IPS-18c (cell line): Measurements from ENCODE around the gene PLCB3.

Experiments
- H3K4me3 ChIP-seq: 2 replicates; pipeline ENCODE4 v1.7.0; 2013; ENCODE audit warnings: low read depth, mild to moderate bottlenecking, low read length, moderate library complexity; ENCODE audit not compliant: insufficient read depth
- H3K9me3 ChIP-seq: one replicate; pipeline ENCODE4 v1.6.1; 2013; ENCODE audit warnings: mild to moderate bottlenecking, low read length, moderate library complexity; ENCODE audit not compliant: control insufficient read depth, insufficient read depth

PLCB3 gene

DNA sequence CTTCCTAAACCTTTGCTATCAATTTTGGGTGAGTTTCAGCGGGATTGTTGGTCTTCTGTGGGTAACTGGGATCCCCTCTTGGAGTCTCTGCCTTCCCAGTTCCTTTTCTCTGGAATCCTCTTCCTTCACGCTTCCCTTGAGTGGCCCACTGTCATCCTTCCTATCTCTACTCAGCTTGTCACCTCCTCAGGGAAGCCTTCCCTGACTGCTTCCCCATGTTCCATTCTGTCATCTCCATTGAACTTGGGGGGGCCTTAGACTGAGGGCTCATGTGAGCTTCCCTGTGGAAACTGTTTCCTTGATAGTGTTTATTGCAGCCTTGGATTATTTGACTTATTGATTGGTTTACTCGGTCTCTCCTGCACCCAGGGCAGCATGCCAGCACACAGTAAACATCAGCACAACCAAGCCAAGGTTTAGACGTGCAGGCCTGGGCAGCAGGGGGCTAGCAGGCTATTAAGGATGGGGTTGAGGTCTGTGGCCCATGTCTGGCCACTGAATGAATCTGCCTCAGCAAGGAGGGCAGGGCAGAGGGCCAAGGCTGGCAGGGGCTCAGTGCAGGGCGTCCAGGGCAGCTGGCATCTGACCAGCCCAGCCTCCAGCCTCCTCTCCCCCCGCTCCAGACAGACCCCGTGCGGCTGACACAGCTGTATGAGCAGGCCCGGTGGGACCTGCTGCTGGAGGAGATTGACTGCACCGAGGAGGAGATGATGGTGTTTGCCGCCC, 32.5 kb upstream of the PLCB3 start:
- Histone ChIP-seq H3K4me3 (no peak overlapping the region), H3K9me3 (peaks cover 5% of the 10 kb centered on the region)

DNA sequence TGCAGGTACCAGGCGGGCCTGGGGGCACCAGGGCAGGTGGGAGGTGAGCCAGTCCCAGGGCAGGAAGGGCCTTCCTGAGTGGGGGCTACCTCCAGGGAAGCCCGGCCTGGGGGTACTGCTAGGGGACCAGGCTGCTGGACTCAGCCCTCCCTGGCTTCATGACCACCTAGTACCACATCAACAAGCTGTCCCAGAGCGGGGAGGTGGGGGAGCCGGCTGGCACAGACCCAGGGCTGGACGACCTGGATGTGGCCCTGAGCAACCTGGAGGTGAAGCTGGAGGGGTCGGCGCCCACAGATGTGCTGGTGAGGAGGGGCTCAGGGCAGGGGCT, 32.0 kb upstream of the PLCB3 start:
- peaks cover 5% of the 10 kb centered on the region for H3K9me3 ChIP-seq
- H3K4me3 ChIP-seq: no peak overlapping the region

DNA sequence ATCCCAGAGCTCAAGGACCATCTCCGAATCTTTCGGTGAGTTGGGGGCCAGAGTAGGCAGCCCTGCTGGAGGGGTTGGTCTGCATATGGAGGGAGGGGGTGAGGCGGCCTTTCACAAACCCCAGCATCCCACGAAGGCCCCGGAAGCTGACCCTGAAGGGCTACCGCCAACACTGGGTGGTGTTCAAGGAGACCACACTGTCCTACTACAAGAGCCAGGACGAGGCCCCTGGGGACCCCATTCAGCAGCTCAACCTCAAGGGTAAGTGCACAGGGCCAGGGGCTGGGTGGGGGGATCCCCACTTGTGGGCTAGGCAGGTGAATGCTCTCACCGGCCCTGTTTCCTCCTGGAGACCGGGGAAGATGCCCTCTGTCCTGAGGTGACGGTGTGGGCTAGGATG, 31.6 kb upstream of the PLCB3 start:
- no peak overlapping the region for H3K4me3 ChIP-seq
- peaks cover 5% of the 10 kb centered on the region for H3K9me3 ChIP-seq

DNA sequence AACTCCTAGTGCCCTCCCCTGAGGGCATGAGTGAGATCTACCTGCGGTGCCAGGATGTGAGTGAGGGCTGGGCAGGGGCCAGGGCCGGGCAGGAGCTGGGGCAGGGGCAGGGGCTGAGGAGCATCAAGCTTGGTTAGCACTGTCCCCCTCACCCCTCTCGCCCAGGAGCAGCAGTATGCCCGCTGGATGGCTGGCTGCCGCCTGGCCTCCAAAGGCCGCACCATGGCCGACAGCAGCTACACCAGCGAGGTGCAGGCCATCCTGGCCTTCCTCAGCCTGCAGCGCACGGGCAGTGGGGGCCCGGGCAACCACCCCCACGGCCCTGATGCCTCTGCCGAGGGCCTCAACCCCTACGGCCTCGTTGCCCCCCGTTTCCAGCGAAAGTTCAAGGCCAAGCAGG, 31.1 kb upstream of the PLCB3 start:
- H3K4me3 ChIP-seq: no peak overlapping the region
- H3K9me3 ChIP-seq: peaks cover 5% of the 10 kb centered on the region

DNA sequence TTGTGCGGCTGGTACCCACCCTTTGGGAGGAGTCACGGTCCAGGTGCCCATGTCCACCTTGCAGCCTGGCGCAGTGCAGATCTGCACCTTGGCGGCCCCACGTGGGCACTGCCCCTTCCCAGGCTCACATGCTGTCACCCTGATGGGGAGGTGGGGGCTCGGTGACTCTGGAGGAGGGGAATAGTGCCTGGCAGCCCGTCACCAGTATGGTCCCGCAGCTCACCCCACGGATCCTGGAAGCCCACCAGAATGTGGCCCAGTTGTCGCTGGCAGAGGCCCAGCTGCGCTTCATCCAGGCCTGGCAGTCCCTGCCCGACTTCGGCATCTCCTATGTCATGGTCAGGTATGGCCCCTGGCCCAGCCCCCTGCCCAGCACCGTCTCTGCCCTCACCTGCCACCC, 30.5 kb upstream of the PLCB3 start:
- H3K9me3 ChIP-seq: peaks cover 5% of the 10 kb centered on the region
- H3K4me3 ChIP-seq: no peak overlapping the region

DNA sequence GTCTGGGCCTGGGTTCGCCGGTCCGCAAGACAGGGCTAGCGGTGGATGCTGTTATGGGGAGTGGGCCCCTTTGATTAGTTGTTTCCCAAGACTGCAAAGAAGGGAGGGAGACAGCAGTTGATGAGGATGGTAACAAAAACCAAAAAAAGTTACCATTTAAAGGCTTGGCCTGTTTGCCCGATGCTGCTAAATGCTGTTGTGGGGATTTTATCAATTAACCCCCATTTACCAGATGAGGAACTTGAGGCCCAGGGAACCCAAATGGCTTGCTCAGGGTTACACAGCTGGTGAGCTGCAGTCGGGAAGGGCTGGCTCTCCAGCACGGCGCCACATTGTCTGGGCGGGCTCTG, 28.7 kb upstream of the PLCB3 start:
- Histone ChIP-seq H3K9me3 (peaks cover 5% of the 10 kb centered on the region), H3K4me3 (no peak overlapping the region)

DNA sequence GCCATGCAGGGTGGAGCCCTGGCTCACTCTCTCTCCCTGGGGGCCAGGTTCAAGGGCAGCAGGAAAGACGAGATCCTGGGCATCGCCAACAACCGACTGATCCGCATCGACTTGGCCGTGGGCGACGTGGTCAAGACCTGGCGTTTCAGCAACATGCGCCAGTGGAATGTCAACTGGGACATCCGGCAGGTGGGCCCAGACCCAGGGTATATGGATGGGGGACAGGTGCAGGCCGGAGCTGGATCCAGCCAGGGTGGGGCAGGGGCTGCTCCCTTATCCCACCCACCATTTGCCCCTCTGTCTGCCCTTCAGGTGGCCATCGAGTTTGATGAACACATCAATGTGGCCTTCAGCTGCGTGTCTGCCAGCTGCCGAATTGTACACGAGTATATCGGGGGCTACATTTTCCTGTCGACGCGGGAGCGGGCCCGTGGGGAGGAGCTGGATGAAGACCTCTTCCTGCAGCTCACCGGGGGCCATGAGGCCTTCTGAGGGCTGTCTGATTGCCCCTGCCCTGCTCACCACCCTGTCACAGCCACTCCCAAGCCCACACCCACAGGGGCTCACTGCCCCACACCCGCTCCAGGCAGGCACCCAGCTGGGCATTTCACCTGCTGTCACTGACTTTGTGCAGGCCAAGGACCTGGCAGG, 28.2 kb upstream of the PLCB3 start:
- no peak overlapping the region for H3K4me3 ChIP-seq
- H3K9me3 ChIP-seq: peaks cover 5% of the 10 kb centered on the region

DNA sequence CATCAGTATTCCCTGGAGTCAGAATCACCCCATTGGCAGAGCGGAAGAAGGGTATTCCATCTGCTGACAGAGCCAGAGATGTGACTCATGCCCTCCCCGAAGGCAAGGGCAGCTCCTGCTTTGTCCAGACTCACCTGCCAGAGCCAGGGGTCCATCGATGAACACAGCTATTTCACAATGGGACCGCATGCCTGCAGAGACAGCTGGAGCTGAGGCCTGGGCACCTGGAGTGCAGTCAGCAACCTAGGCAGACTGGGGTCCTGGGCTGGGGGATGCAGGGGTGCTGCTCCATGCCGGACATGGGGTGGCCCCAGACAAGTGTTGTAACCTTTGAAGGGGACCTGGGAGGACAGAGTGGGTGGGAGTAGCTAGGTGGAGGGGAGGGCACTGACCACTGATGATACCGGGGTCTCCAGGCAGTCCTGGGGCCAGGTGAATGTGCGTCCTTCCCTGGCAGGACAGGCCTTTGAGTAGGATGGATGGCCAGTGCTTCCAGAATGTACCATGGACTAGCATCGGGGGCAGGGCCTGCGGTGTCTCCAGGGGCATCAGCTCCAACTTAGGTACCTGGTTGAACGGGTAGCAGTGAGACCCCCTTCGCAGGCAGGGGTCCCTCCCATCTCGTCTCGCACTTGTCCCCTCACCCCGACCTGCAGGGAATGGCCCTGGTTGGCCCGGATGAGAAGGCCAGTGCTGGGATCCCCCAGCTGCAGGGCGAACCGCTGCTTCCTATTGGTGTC, 27.0 kb upstream of the PLCB3 start:
- H3K9me3 ChIP-seq: peaks cover 5% of the 10 kb centered on the region
- no peak overlapping the region for H3K4me3 ChIP-seq

DNA sequence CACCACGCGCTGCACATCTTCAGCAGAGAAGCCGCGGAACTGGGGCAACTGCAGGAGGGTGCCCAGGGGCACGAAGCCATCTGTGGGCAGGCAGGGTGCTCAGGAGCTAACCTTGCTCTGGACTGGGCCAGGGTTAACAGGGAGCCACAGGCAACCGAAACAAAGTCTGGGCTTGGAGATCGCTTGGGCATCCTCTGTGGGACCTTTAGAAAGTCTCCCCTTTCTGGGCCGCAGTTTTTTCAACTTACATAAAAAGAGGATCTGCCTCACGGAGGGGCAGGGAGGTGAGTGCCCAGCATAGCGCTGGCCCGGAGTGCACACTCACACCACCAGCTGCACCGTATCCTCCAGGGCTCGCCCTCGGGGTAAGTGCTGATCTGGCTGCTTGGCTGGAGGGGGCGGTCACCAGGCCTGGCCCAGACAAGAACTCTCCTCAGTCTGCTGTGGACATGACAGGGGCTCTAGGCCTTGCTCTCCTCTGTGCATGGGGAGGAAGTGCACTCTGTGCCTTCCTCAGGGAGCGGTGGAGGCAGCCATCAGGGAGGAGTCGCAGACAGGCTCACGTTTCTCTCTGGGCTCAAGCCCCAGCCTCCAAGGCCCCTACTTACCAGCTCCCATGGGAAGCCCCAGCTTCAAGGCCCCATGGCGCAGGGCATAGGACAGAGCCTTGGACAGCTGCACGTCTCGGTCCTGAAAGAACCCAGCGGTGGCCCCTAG, 26.3 kb upstream of the PLCB3 start:
- H3K4me3 ChIP-seq: peak overlapping the region; percentile 93
- H3K9me3 ChIP-seq: peaks cover 5% of the 10 kb centered on the region

DNA sequence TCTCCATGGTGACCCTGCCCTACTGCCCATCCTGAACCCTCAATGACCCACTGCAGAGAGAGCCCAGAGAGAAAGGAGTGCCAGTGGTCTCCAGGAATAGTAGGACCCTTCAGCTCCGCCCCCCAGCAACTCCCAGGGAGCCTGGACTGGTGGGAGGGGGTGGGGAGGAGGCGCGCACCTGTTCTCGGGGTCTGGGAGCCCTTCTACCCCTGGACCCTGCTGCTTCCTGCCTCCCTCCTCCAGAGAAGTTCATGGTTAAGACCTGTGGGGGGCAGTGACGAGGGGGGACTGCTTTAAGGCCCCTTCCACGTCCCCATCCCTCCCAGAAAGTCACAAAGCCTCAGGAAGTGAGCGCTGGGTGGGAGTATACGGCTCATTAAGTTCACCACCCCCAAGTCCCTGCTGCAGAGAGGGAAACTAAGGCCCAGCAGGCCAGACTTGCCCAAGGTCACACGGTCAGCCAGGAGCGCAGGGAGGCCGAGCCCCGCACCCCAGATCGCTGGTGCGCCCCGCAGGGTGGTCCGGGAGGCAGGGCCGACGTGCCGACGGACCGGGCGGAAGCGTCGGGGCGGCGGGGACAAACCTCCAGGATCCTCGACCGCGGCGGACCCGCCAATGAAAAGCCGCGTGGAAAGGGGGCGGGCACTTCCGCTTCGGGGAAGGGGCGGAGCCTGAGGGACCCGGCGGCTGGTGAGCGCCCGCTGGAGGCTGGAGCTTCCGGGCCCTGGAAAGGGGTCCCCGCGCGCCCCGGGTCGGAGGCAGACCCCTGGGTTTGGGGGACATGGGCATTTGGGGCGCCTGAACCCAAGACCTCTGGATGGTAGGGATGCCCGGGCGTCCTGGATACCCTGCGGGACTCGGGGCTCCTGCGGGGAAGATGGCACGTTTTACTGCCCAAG, 25.5 kb upstream of the PLCB3 start, which contains the start of the genes NUDT22 and TRPT1:
Gene NUDT22 (plus strand): TSS at position 667 of the 899 bp plus-strand sequence. CDS start 379 bp downstream, outside the sequence.
Gene TRPT1 (minus strand): TSS at position 579 of the 899 bp plus-strand sequence. CDS start 326 bp downstream, at position 253.
- peaks cover 5% of the 10 kb centered on the region for H3K9me3 ChIP-seq

DNA sequence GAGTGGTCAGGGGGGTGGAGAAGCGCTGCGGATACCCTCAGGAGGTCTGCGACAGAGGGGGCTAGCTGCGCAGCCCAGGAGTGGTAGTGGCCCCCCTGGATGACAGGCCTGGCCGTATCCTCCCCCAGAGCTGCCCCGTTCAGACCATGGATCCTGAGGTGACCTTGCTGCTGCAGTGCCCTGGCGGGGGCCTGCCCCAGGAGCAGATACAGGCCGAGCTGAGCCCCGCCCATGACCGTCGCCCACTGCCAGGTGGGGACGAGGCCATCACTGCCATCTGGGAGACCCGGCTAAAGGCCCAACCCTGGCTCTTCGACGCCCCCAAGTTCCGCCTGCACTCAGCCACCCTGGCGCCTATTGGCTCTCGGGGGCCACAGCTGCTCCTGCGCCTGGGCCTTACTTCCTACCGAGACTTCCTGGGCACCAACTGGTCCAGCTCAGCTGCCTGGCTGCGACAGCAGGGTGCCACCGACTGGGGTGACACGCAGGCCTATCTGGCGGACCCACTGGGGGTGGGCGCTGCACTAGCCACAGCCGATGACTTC, 24.8 kb upstream of the PLCB3 start:
- peaks cover 5% of the 10 kb centered on the region for H3K9me3 ChIP-seq
- H3K4me3 ChIP-seq: peak overlapping the region; percentile 93

More for the DNA sequence above, 25.5 kb upstream of the PLCB3 start, which contains the start of the genes NUDT22 and TRPT1:
- peak within 1 kb of the TSS; percentile 93 for H3K4me3 ChIP-seq

DNA sequence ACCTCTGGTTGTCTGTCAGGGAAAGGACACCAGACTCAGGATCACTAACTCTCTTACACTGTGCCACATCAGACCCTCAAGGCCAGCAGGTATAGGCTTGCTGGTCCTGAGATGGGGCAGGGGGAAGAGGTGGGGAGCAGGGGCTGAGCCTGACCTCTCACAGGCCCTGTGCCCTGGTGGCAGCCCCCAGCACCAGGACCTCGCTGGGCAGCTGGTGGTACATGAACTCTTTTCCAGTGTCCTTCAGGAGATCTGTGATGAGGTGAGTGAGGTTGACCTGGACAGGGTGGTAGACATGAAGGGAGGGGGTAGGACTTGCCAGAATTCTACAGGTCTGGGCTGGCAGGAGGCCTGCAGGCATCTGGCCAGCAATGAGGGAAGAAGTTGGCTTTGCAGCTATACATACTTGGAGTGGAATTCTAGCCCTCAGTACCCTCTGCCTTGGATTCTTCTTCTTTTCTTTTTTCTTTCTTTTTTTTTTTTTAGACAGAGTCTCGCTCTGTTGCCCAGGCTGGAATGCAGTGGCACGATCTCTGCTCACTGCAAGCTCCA, 23.8 kb upstream of the PLCB3 start:
- Histone ChIP-seq H3K4me3 (no peak overlapping the region; the same call in 1 of the 2 replicates), H3K9me3 (peaks cover 5% of the 10 kb centered on the region)

DNA sequence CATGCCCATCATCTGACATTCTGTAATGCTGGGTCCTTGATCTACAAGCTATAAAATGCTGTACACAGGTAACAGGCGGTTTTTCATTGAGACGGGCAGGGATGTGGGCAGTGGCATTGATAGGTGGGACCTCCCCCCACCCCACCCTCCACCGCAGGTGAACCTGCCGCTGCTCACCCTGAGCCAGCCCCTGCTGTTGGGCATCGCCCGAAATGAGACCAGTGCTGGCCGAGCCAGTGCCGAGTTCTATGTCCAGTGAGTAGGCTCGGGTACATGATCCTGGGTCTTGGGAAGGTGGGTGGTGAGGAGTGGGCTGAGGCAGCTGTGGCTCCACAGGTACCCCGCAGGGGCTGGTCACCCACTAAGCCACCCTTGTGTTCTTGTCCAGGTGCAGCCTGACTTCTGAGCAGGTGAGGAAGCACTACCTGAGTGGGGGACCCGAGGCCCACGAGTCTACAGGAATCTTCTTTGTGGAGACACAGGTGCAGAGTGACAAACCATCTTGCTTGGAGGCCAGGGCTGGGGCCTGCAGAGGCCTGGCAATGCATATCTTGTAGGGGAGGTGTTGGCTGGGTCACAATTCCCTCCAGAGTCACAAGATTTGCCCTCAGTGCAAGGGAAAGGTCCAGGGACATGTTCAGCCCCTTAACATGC, 22.1 kb upstream of the PLCB3 start:
- Histone ChIP-seq H3K4me3 (no peak overlapping the region), H3K9me3 (peaks cover 2% of the 10 kb centered on the region)

DNA sequence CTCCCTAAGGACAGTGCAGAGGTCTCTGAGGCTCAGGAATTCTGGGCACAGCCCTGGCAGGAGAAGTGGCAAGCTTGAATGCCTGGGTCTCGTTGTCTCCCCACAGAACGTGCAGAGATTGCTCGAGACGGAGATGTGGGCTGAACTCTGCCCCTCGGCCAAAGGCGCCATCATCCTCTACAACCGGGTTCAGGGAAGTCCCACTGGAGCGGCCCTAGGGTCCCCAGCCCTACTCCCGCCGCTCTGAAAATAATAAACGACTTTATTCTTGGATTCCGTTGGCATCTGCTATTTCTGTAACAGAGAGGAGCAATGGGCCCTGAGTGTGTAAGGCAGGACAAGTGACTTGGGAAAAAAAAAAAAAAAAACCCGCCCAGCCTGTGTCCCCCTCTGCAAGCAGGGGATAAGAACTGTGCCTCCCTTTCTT, 21.6 kb upstream of the PLCB3 start:
- H3K9me3 ChIP-seq: peaks cover 2% of the 10 kb centered on the region
- H3K4me3 ChIP-seq: peak overlapping the region; percentile 64

DNA sequence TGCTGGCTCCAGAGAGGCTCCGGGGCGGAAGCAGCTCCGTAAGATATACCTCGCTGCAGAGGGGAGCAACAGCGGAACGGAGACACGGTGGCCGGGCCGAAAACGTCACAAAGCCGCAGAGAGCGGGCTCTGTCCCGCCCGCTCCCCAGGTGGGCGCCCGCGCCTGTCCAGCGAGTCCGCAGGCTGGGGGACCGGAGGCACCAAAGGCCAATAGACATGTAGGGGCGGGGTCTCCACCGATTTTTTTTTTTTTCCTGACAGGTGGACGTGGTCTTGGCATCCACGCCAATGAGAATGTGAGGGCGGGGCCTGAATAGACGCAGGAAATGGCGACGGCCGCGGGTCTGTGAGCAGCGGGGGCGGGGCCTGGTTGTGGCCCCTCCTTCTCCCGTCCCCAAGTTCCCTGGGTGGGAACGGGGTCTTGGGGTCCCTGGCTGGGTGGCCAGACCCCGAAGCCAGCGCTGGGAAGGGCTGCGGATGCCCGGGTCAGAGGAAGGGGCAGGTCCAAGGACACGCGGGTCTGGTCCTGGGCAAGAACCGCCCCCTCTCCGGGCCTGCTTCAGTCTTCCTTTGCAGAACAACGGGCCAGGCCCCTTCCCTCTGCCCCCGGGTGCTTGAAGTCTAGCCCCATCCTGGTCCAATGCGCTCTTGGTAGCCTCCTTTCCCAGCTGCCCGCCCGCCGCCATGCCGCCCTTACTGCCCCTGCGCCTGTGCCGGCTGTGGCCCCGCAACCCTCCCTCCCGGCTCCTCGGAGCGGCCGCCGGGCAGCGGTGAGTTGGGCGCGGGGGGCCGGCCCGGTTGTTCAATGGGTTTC, 21.0 kb upstream of the PLCB3 start, which contains the start of gene DNAJC4:
Gene DNAJC4 (plus strand): TSS at position 378 of the 814 bp plus-strand sequence. CDS start 307 bp downstream, at position 685.
- peaks cover 2% of the 10 kb centered on the region for H3K9me3 ChIP-seq
- peak within 1 kb of the TSS; percentile 64 for H3K4me3 ChIP-seq
